Stomach (tissue), 4 donors: ENCODE results near the gene WWC2.

Experiments used
- CTCF ChIP-seq, 7 experiments: fragments of 450-650 bp in 4 of 7; fragments of 200-600 bp in 3 of 7; sonication (generic) in 3 of 7; IDR thresholded peaks; one replicate each; pipeline ENCODE4 v1.5.1; 2016 to 2019; ENCODE audit warnings: antibody characterized with exemption in 7 of 7, control low read depth in 2 of 7, mild to moderate bottlenecking in 1 of 7
- EP300 ChIP-seq: sonication (generic); formaldehyde crosslinking; IDR thresholded peaks from one replicate; pipeline ENCODE4 v1.6.1; 2017; ENCODE audit warnings: antibody characterized with exemption
- POLR2A ChIP-seq, 4 donors: fragments of 450-650 bp; IDR thresholded peaks; one replicate each; pipeline ENCODE4 v1.6.1; 2016; ENCODE audit warnings: antibody characterized with exemption in 4 of 4, control low read depth in 2 of 4, mild to moderate bottlenecking in 1 of 4, moderate library complexity in 1 of 4
- POLR2AphosphoS5 ChIP-seq, 3 donors: sonication (generic); formaldehyde crosslinking; IDR thresholded peaks; one replicate each; pipeline ENCODE4 v1.6.1; 2016; ENCODE audit warnings: antibody characterized with exemption in 3 of 3

GRCh38 chr4:183295711-183296110 lies 196.7 kb downstream of the WWC2 start:
- TF ChIP-seq POLR2AphosphoS5 (IDR thresholded peaks at IDR 0.05): no peak
- TF ChIP-seq CTCF (IDR thresholded peaks at IDR 0.05): no peak
- no peak for TF ChIP-seq EP300
- no peak for TF ChIP-seq POLR2A (IDR thresholded peaks at IDR 0.05)
